Testis (tissue), 3 donors: ENCODE results near the gene RHOH. TPM values are rescaled to one million over a fixed set of nuclear protein-coding genes. Genes with fewer than 3 reads are reported as not detected.

ENCODE experiments used
- DNase-seq: peaks from one replicate; pipeline ENCODE4 v3.0.0-alpha.2; 2019
- H3K27ac ChIP-seq, 2 donors: fragments of 200-600 bp; sonication (generic); one replicate each; pipeline ENCODE4 v1.5.1; 2019
- H3K27me3 ChIP-seq: fragments of 200-600 bp; sonication (generic); one replicate; pipeline ENCODE4 v1.5.1; 2019
- H3K36me3 ChIP-seq: fragments of 200-600 bp; sonication (generic); one replicate; pipeline ENCODE4 v1.5.1; 2017; ENCODE audit warnings: low read depth; ENCODE audit errors: missing control alignments
- H3K4me1 ChIP-seq: fragments of 200-600 bp; sonication (generic); one replicate; pipeline ENCODE4 v1.5.1; 2019
- H3K4me3 ChIP-seq, 2 donors: fragments of 200-600 bp; sonication (generic); one replicate each; pipeline ENCODE4 v1.5.1; 2017 to 2019
- H3K9me3 ChIP-seq: fragments of 200-600 bp; sonication (generic); one replicate; pipeline ENCODE4 v1.5.1; 2017
- CTCF ChIP-seq, 3 experiments: fragments of 450-650 bp in 2 of 3; fragments of 200-600 bp in 1 of 3; sonication (generic) in 1 of 3; IDR thresholded peaks; one replicate each; pipeline ENCODE4 v1.5.1; 2016 to 2019; ENCODE audit warnings: antibody characterized with exemption in 3 of 3, mild to moderate bottlenecking in 2 of 3, moderate library complexity in 1 of 3
- POLR2A ChIP-seq: fragments of 450-650 bp; IDR thresholded peaks from one replicate; pipeline ENCODE4 v1.6.1; 2017; ENCODE audit warnings: antibody characterized with exemption, mild to moderate bottlenecking, moderate library complexity
- WGBS, 2 donors: methylation state at CpG; one replicate each; pipeline ENCODE4 v1.1.5; 2018; 5-methylcytosine and 5-hydroxymethylcytosine counted together
- intact Hi-C: fragments of 100-400 bp; cut with DNase I; formaldehyde crosslinking; loops from one replicate; pipeline ENCODE4 v1.15.1; 2023; ENCODE audit warnings: low total_unique reads
- polyA plus RNA-seq: library from polyadenylated mRNA; stranded (reverse); fragments of 350-450 nt; fragmentation: Illumina TruSeq; extraction: RNeasy Lipid Tissue Mini Kit (QIAGEN cat#74804); gene quantifications from one replicate; pipeline ENCODE4 v1.2.3, GENCODE V29; 2014; ENCODE audit warnings: low read depth, low replicate concordance; ENCODE audit not compliant: insufficient read depth
- total RNA-seq, 2 donors: library from RNA; depleted of rRNA; stranded (reverse); fragments of >200 nt; gene quantifications; one replicate each; pipeline ENCODE4 v1.2.3, GENCODE V29; 2016

Gene RHOH
- total and polyA plus RNA-seq, 3 donors from 2014 or later = 0.39 to 2.5 (median 1.2) TPM

- H3K27me3 ChIP-seq = no peaks in the 10 kb centered on the region
- no peak for DNase-seq
- H3K9me3 ChIP-seq = no peaks in the 10 kb centered on the region
Measured at GRCh38 chr4:40227284-40227683, 30.5 kb downstream of the RHOH start.

DNA sequence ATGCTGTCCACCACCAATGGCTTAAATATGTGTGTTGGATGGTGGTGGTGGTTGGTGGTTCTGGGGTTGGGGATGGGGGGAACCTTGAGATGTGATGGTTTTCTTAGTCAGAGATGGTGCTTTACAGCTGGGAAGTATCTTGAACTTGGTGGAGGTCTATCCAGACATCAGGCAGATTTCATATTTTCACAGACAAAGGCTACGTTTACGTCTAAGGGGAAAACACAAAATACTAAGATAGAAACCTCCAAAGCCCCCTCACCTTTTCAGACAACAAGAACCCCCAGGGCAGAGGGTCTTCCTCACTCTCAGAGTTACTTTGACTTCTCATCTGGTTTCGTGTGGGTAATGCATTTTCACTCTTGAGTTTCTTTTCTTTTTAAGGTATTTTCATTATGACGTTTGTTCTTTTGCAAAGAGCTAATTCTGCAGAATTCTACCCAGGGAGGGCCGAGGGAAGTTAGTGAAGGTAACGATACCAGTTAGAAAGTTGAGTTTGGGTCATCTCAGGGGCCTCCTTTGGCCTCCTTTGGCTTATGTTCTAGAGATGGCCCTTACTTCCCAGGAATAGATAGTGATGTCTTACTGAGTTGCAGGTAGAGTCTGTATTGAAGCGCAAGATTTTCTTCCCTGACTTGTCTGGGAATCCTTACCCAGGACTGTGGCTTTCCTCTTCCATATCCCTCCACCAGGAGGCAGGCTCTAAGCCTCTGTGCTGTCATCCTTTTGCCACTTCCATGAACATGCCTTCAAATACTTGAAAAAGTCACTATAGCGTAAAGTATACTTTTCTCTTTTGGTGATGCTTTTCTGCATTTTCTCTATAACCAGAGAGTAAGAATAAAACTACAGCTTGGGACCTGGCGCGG, 31.9 kb downstream of the RHOH start:
- TF ChIP-seq POLR2A (no peak), CTCF (IDR thresholded peaks at IDR 0.05) (peak in 1 of 3 experiments; percentile 34)
- Histone ChIP-seq H3K36me3 (no peaks in the 10 kb centered on the region), H3K9me3 (no peaks in the 10 kb centered on the region), H3K27ac (no peak overlapping the region), H3K4me3 (no peak overlapping the region), H3K4me1 (no peaks in the 10 kb centered on the region), H3K27me3 (no peaks in the 10 kb centered on the region)
- intact Hi-C loops = no loop called here
- 91 to 96% methylated on average over 10 of the region's 10 CpGs for WGBS, 2 donors
- DNase-seq = no peak

More at GRCh38 chr4:40227284-40227683, 30.5 kb downstream of the RHOH start:
- no peak overlapping the region for H3K4me3 ChIP-seq
- intact Hi-C loops = no loop called here
- WGBS, 2 donors = 56 to 58% methylated on average over 2 of the region's 2 CpGs
- no peak for TF ChIP-seq POLR2A
- no peak for TF ChIP-seq CTCF (IDR thresholded peaks at IDR 0.05)
- H3K4me1 ChIP-seq = no peaks in the 10 kb centered on the region
- no peaks in the 10 kb centered on the region for H3K36me3 ChIP-seq
- H3K27ac ChIP-seq = no peak overlapping the region

DNA sequence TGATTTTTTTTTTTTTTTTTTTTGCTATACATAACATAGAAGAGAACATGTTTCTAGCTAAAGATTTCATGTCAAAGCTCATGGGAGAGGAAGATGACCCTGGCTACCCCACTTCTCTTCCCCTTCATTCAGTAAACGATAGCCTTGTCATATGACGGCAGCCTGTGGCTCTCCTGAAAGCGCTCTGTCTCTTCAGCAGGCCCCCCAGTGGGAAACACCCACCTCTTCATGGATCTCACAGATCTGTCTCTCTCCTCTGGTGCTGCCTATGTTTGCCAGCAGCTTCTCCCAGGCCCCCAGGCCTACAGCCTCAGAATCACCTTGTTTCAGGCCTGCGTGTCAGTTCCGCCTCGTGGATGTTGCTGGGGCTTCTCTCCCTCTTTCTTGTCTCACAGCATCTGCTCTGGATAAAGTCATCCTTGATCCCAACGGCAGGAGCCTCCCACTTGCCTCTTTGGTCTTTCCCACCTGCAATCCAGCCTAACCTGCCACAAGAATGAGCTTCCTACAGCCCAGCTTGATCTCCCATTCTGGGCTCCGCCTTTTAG, 34.6 kb downstream of the RHOH start:
- TF ChIP-seq CTCF (IDR thresholded peaks at IDR 0.05) (no peak), POLR2A (no peak)
- 87 to 88% methylated on average over 8 of the region's 8 CpGs for WGBS, 2 donors
- Histone ChIP-seq H3K27me3 (no peaks in the 10 kb centered on the region), H3K4me3 (no peak overlapping the region), H3K36me3 (no peaks in the 10 kb centered on the region), H3K27ac (no peak overlapping the region), H3K4me1 (no peaks in the 10 kb centered on the region), H3K9me3 (no peaks in the 10 kb centered on the region)
- DNase-seq = no peak
- intact Hi-C loops = loop anchor here (10.0 kb wide), 1 partner anchor 187 kb away; no protein-coding TSS in a partner anchor

GRCh38 chr4:40232610-40233009, 35.8 kb downstream of the RHOH start:
- intact Hi-C loops = loop anchor here (10.0 kb wide), 1 partner anchor 188 kb away; no protein-coding TSS in a partner anchor
- no peaks in the 10 kb centered on the region for H3K36me3 ChIP-seq
- WGBS, 2 donors = 60 to 71% methylated on average over 3 of the region's 3 CpGs

More at GRCh38 chr4:40232610-40233009, 35.8 kb downstream of the RHOH start:
- Histone ChIP-seq H3K27ac (no peak overlapping the region), H3K27me3 (no peaks in the 10 kb centered on the region), H3K4me3 (no peak overlapping the region), H3K4me1 (no peaks in the 10 kb centered on the region), H3K9me3 (no peaks in the 10 kb centered on the region)
- TF ChIP-seq POLR2A = no peak
- TF ChIP-seq CTCF (IDR thresholded peaks at IDR 0.05) = no peak
- DNase-seq = no peak
